GM23338 (cell line): ENCODE results near the gene CKS1B. TPM values are rescaled to one million over a fixed set of nuclear protein-coding genes. Genes with fewer than 3 reads are reported as not detected.

Experiments
- ATAC-seq: fragments of 200-7000 bp; cut with Tn5 transposase; 3 replicates; pipeline ENCODE4 v1.9.1; 2020
- DNase-seq: peaks from one replicate; pipeline ENCODE4 v3.0.0-alpha.2; 2015; ENCODE audit warnings: low spot score
- H2AFZ ChIP-seq: fragments of 200-600 bp; sonication (generic); 2 replicates; pipeline ENCODE4 v1.8.0; 2016; ENCODE audit warnings: antibody characterized with exemption, mild to moderate bottlenecking, moderate library complexity
- H3F3A ChIP-seq: fragments of 200-600 bp; sonication (generic); replicated peaks from 2 replicates; pipeline ENCODE4 v1.8.0; 2017; ENCODE audit warnings: antibody characterized with exemption, mixed run types, low read depth
- H3K27ac ChIP-seq: fragments of 200-600 bp; sonication (generic); 2 replicates; pipeline ENCODE4 v1.6.1; 2016; ENCODE audit warnings: low read depth
- H3K27me3 ChIP-seq: fragments of 200-600 bp; sonication (generic); 2 replicates; pipeline ENCODE4 v1.8.0; 2016; ENCODE audit warnings: mild to moderate bottlenecking, mixed run types, moderate library complexity; ENCODE audit not compliant: insufficient read depth
- H3K36me3 ChIP-seq: fragments of 200-600 bp; sonication (generic); 2 replicates; pipeline ENCODE4 v1.8.0; 2016; ENCODE audit warnings: mild to moderate bottlenecking; ENCODE audit not compliant: insufficient read depth
- H3K4me1 ChIP-seq: fragments of 200-600 bp; sonication (generic); 2 replicates; pipeline ENCODE4 v1.8.0; 2016; ENCODE audit warnings: mild to moderate bottlenecking, moderate library complexity; ENCODE audit not compliant: insufficient read depth
- H3K4me2 ChIP-seq: fragments of 200-600 bp; sonication (generic); 2 replicates; pipeline ENCODE4 v1.7.1; 2017; ENCODE audit warnings: mixed run types
- H3K4me3 ChIP-seq: fragments of 200-600 bp; sonication (generic); 2 replicates; pipeline ENCODE4 v1.6.1; 2016; ENCODE audit warnings: mixed run types
- H3K79me2 ChIP-seq: fragments of 200-600 bp; sonication (generic); replicated peaks from 2 replicates; pipeline ENCODE4 v1.8.0; 2017; ENCODE audit warnings: mild to moderate bottlenecking; ENCODE audit not compliant: insufficient read depth
- H3K9me2 ChIP-seq: fragments of 200-600 bp; sonication (generic); 2 replicates; pipeline ENCODE4 v1.8.0; 2017; ENCODE audit not compliant: insufficient read depth
- H4K20me1 ChIP-seq: fragments of 200-600 bp; sonication (generic); replicated peaks from 2 replicates; pipeline ENCODE4 v1.8.0; 2017; ENCODE audit warnings: mild to moderate bottlenecking; ENCODE audit not compliant: insufficient read depth
- H3K27ac Mint-ChIP-seq: 2 replicates; pipeline ENCODE4 v1.8.0; 2020; ENCODE audit warnings: inconsistent platforms, mild to moderate bottlenecking, moderate library complexity, mixed read lengths
- H3K27me3 Mint-ChIP-seq: 3 replicates; pipeline ENCODE4 v1.8.0; 2022; ENCODE audit warnings: low read depth, mild to moderate bottlenecking, moderate library complexity, mixed read lengths, inconsistent platforms; ENCODE audit not compliant: insufficient read depth, poor library complexity
- H3K36me3 Mint-ChIP-seq: 3 replicates; pipeline ENCODE4 v1.8.0; 2021; ENCODE audit warnings: low read depth, mild to moderate bottlenecking, inconsistent platforms, moderate library complexity, mixed read lengths
- H3K4me1 Mint-ChIP-seq: 3 replicates; pipeline ENCODE4 v1.8.0; 2020; ENCODE audit warnings: mild to moderate bottlenecking, inconsistent platforms, mixed read lengths
- H3K4me3 Mint-ChIP-seq: 3 replicates; pipeline ENCODE4 v1.8.0; 2021; ENCODE audit warnings: moderate library complexity, mild to moderate bottlenecking, inconsistent platforms, mixed read lengths
- H3K9me3 Mint-ChIP-seq: 3 replicates; pipeline ENCODE4 v1.8.0; 2020; ENCODE audit warnings: moderate library complexity, mild to moderate bottlenecking, inconsistent platforms, mixed read lengths
- CREB1 ChIP-seq: fragments of 250-450 bp; sonication (Bioruptor Pico); IDR thresholded peaks from 2 replicates; pipeline ENCODE4 v1.5.0; 2020; ENCODE audit warnings: low read depth, mild to moderate bottlenecking, moderate library complexity
- EZH2 ChIP-seq: fragments of 200-600 bp; sonication (generic); IDR thresholded peaks from one replicate; pipeline ENCODE4 v1.8.0; 2017; ENCODE audit warnings: antibody characterized with exemption, mild to moderate bottlenecking, low read depth; ENCODE audit not compliant: unreplicated experiment
- EZH2phosphoT487 ChIP-seq: fragments of 200-600 bp; sonication (generic); IDR thresholded peaks from one replicate; pipeline ENCODE4 v1.8.1; 2018; ENCODE audit warnings: antibody characterized with exemption; ENCODE audit not compliant: unreplicated experiment
- JUNB ChIP-seq: IDR thresholded peaks from one replicate; pipeline ENCODE4 v1.6.1; 2016; ENCODE audit warnings: antibody characterized with exemption; ENCODE audit not compliant: unreplicated experiment
- NANOG ChIP-seq: IDR thresholded peaks from 2 replicates; pipeline ENCODE4 v1.6.1; 2016; ENCODE audit warnings: antibody characterized with exemption, borderline replicate concordance
- POLR2AphosphoS5 ChIP-seq: IDR thresholded peaks from 2 replicates; pipeline ENCODE4 v1.6.1; 2016; ENCODE audit warnings: antibody characterized with exemption, low read depth
- polyA plus RNA-seq: library from polyadenylated mRNA; unstranded; fragments of >200 nt; fragmentation: Nextera tagmentation; extraction: Ambion mirVana; gene quantifications from 2 replicates; pipeline ENCODE4 v1.2.1, GENCODE V29; 2016
- total RNA-seq: library from RNA; depleted of rRNA; stranded (reverse); fragments of >200 nt; shearing (Covaris generic); gene quantifications from 2 replicates; pipeline ENCODE4 v1.2.3, GENCODE V29; 2014
- TF ChIP-seq, protein P1 (sequence below): IDR thresholded peaks from one replicate; pipeline ENCODE4 v1.6.1; 2018; ENCODE audit warnings: antibody characterized with exemption; ENCODE audit not compliant: unreplicated experiment
- TF ChIP-seq, protein P2 (sequence below), 2 experiments: fragments of 200-600 bp in 1 of 2; sonication (generic) in 1 of 2; conservative IDR thresholded peaks; 2 replicates each; pipeline versions ENCODE4 v1.5.1 to v1.6.1; 2016 to 2017; ENCODE audit warnings: antibody characterized with exemption in 2 of 2, low read depth in 2 of 2, mild to moderate bottlenecking in 2 of 2, moderate library complexity in 1 of 2
- TF ChIP-seq, protein P3 (sequence below): IDR thresholded peaks from 2 replicates; pipeline ENCODE4 v1.6.1; 2016; ENCODE audit warnings: antibody characterized with exemption

CKS1B gene
- total and polyA plus RNA-seq, 2 experiments from 2014 or later = 296 to 617 TPM

DNA sequence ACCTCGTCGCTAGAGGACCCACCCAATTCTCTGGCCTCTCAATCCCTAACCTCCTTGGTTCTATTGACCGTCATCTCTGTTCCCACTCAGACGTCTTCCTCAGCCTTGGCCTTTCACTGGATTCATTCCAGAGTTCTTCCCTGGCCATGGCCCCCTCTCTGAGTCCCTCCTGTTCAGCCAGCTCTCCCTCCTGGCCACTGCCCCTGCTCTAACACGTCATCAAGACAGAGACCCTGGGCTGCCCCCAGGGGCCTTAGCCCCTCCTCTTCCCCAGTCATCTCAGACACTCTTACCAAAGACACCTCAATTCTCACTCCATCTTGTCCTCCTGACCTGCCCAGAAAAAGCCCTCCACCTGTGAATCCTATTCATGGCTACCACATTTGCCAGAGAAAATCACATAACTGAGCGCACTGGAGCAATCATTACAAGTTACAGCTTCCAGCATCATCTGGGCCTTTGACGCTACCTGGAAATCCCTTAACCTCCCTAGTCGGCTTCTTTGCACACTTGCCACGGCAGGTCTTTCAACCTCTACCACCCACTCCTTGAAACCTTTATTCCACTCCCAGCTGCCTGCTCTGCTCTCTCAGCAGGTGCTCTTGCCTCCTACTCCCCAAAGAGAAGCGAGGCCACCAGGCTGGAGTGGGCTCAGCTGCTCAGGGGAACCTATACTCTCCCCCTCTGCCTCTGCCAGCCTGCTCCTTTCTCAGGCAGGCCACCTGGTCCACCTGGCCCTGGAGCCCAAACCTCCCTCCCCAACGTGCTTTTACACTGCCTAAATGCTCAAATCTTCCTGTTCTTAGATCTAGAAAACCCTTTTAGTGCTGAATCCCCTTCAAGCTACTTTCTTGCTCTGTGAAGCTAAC, 45.1 kb downstream of the CKS1B start (continued):
- TF ChIP-seq, protein P1, sequence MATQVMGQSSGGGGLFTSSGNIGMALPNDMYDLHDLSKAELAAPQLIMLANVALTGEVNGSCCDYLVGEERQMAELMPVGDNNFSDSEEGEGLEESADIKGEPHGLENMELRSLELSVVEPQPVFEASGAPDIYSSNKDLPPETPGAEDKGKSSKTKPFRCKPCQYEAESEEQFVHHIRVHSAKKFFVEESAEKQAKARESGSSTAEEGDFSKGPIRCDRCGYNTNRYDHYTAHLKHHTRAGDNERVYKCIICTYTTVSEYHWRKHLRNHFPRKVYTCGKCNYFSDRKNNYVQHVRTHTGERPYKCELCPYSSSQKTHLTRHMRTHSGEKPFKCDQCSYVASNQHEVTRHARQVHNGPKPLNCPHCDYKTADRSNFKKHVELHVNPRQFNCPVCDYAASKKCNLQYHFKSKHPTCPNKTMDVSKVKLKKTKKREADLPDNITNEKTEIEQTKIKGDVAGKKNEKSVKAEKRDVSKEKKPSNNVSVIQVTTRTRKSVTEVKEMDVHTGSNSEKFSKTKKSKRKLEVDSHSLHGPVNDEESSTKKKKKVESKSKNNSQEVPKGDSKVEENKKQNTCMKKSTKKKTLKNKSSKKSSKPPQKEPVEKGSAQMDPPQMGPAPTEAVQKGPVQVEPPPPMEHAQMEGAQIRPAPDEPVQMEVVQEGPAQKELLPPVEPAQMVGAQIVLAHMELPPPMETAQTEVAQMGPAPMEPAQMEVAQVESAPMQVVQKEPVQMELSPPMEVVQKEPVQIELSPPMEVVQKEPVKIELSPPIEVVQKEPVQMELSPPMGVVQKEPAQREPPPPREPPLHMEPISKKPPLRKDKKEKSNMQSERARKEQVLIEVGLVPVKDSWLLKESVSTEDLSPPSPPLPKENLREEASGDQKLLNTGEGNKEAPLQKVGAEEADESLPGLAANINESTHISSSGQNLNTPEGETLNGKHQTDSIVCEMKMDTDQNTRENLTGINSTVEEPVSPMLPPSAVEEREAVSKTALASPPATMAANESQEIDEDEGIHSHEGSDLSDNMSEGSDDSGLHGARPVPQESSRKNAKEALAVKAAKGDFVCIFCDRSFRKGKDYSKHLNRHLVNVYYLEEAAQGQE = no peak
- TF ChIP-seq EZH2phosphoT487 (no peak), EZH2 (no peak)

DNA sequence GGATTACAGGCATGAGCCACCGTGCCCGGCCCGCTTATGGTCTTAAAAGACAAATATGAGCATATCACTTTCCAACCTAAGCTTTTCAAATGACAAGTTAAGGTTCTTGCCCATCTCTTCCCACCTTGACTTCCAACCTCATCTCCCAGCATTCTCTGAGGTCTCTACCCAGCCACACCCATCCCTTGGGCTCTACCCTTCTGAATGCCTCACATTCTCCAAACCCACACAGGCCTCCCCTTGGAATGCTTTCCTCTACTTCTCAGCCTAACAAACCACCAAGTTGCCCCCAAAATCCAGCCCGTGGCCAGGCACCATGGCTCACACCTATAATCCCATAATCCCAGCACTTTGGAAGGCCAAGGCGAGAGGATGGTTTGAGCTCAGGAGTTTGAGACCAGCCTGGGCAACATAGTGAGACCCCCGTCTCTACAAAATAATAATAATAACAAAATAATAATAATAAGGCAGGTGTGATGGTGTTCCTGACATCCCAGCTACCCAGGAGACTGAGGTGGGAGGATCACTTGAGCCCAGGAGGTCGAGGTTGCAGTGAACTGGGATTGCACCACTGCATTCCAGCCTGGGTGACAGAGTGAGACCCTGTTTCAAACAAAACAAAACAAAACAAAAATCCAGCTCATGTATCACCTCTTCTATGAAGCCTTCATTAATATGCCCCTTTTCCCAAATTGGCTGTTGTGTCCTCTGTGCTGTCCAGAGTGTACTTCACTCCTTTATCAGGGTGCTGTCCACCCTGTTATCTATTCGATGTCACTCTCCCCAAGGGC, 47.9 kb downstream of the CKS1B start:
- Histone ChIP-seq H3K4me1 (peaks cover 11% of the 10 kb centered on the region), H3K36me3 (no peaks in the 10 kb centered on the region), H3K9me2 (no peaks in the 10 kb centered on the region), H3K4me3 (no peak overlapping the region), H3F3A (no peaks in the 10 kb centered on the region), H3K27me3 (no peaks in the 10 kb centered on the region), H4K20me1 (0 out of 2 replicates have a peak, but pooled peaks cover 3% of the 10 kb centered on the region), H3K4me2 (no peak overlapping the region), H3K27ac (no peak overlapping the region), H3K79me2 (no peaks in the 10 kb centered on the region), H2AFZ (no peak overlapping the region)
- DNase-seq = no peak
- H3K27ac Mint-ChIP-seq = no peak overlapping the region
- peaks cover 28% of the 10 kb centered on the region for H3K27me3 Mint-ChIP-seq
- H3K4me3 Mint-ChIP-seq = no peak overlapping the region
- no peak for TF ChIP-seq NANOG
- TF ChIP-seq JUNB = no peak
- no peak for TF ChIP-seq CREB1 (CRISPR knock-in tag)
- H3K4me1 Mint-ChIP-seq = peaks cover 31% of the 10 kb centered on the region
- no peak for ATAC-seq
- H3K36me3 Mint-ChIP-seq = peaks cover 4% of the 10 kb centered on the region; the same call in 2 of the 3 replicates
- no peaks in the 10 kb centered on the region for H3K9me3 Mint-ChIP-seq

DNA sequence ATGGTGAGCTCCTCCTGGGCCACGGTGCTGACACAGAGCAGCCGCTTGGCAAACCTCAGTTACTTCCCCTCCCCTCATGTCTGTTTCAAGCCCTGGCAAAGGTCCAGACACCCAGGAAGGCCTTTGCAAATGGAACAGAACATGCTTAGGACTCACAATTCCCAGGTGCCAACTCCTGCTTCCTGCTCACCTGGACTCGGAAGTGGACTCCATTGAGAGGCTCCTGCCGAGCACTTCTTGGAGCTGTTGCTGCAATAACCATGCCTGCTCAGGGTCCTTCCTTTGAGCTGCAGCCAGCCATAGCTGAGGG, 48.4 kb downstream of the CKS1B start:
- Histone ChIP-seq H4K20me1 (0 out of 2 replicates have a peak, but pooled peaks cover 2% of the 10 kb centered on the region), H3K27ac (no peak overlapping the region), H3K4me1 (peaks cover 8% of the 10 kb centered on the region), H3K79me2 (no peaks in the 10 kb centered on the region), H2AFZ (no peak overlapping the region), H3K9me2 (no peaks in the 10 kb centered on the region), H3K4me3 (no peak overlapping the region), H3K27me3 (no peaks in the 10 kb centered on the region), H3K4me2 (no peak overlapping the region), H3F3A (no peaks in the 10 kb centered on the region), H3K36me3 (no peaks in the 10 kb centered on the region)
- no peak for DNase-seq
- no peak overlapping the region for H3K4me3 Mint-ChIP-seq
- H3K36me3 Mint-ChIP-seq = peaks cover 4% of the 10 kb centered on the region; the same call in 2 of the 3 replicates
- no peak for TF ChIP-seq CREB1 (CRISPR knock-in tag)
- TF ChIP-seq, protein P2, sequence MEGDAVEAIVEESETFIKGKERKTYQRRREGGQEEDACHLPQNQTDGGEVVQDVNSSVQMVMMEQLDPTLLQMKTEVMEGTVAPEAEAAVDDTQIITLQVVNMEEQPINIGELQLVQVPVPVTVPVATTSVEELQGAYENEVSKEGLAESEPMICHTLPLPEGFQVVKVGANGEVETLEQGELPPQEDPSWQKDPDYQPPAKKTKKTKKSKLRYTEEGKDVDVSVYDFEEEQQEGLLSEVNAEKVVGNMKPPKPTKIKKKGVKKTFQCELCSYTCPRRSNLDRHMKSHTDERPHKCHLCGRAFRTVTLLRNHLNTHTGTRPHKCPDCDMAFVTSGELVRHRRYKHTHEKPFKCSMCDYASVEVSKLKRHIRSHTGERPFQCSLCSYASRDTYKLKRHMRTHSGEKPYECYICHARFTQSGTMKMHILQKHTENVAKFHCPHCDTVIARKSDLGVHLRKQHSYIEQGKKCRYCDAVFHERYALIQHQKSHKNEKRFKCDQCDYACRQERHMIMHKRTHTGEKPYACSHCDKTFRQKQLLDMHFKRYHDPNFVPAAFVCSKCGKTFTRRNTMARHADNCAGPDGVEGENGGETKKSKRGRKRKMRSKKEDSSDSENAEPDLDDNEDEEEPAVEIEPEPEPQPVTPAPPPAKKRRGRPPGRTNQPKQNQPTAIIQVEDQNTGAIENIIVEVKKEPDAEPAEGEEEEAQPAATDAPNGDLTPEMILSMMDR (conservative IDR thresholded peaks at IDR 0.05; ENCODE audit: low read depth in 2 of 2) = no peak
- TF ChIP-seq, protein P3, sequence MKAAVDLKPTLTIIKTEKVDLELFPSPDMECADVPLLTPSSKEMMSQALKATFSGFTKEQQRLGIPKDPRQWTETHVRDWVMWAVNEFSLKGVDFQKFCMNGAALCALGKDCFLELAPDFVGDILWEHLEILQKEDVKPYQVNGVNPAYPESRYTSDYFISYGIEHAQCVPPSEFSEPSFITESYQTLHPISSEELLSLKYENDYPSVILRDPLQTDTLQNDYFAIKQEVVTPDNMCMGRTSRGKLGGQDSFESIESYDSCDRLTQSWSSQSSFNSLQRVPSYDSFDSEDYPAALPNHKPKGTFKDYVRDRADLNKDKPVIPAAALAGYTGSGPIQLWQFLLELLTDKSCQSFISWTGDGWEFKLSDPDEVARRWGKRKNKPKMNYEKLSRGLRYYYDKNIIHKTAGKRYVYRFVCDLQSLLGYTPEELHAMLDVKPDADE = no peak
- TF ChIP-seq NANOG = no peak
- TF ChIP-seq EZH2phosphoT487 = no peak
- TF ChIP-seq EZH2 = no peak
- TF ChIP-seq JUNB = no peak
- TF ChIP-seq POLR2AphosphoS5 = no peak
- no peak overlapping the region for H3K27ac Mint-ChIP-seq
- H3K27me3 Mint-ChIP-seq = peaks cover 23% of the 10 kb centered on the region
- no peak for ATAC-seq
- H3K9me3 Mint-ChIP-seq = no peaks in the 10 kb centered on the region
- H3K4me1 Mint-ChIP-seq = peaks cover 27% of the 10 kb centered on the region
